Ovary (tissue), 3 donors: ENCODE results near the gene BAZ1A.

ENCODE experiments used
- POLR2A ChIP-seq: fragments of 450-650 bp; IDR thresholded peaks from one replicate; pipeline ENCODE4 v1.6.1; 2017; ENCODE audit warnings: antibody characterized with exemption, mild to moderate bottlenecking, moderate library complexity
- TF ChIP-seq, protein P1 (sequence below), 3 donors: fragments of 450-650 bp in 2 of 3; fragments of 200-600 bp in 1 of 3; IDR thresholded peaks; one replicate each; pipeline versions ENCODE4 v1.5.1 to v1.8.0; 2016 to 2022; ENCODE audit warnings: antibody characterized with exemption in 3 of 3, mild to moderate bottlenecking in 1 of 3
- donor health status: DM: no; HTN: no; CAD: no.

DNA sequence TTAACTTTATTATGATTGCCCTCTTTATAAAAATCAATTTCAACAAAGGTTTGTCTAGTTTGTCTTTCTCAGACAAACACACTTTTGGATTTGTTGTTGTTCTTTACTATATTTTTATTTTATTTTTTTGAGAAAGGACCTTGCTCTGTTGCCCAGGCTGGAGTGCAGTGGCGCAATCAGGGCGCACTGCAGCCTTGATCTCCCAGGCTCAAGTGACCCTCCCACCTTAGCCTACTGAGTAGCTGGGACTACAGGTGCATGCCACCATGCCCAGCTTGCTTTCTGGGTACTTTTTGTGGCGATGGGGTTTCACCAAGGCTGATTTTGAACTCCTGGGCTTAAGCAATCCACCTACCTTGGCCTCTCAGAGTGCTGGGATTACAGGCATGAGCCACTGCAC, 96.4 kb downstream of the BAZ1A start:
- TF ChIP-seq, protein P1, sequence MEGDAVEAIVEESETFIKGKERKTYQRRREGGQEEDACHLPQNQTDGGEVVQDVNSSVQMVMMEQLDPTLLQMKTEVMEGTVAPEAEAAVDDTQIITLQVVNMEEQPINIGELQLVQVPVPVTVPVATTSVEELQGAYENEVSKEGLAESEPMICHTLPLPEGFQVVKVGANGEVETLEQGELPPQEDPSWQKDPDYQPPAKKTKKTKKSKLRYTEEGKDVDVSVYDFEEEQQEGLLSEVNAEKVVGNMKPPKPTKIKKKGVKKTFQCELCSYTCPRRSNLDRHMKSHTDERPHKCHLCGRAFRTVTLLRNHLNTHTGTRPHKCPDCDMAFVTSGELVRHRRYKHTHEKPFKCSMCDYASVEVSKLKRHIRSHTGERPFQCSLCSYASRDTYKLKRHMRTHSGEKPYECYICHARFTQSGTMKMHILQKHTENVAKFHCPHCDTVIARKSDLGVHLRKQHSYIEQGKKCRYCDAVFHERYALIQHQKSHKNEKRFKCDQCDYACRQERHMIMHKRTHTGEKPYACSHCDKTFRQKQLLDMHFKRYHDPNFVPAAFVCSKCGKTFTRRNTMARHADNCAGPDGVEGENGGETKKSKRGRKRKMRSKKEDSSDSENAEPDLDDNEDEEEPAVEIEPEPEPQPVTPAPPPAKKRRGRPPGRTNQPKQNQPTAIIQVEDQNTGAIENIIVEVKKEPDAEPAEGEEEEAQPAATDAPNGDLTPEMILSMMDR (IDR thresholded peaks at IDR 0.05): no peak
- no peak for TF ChIP-seq POLR2A
